CD4-positive, CD25-positive, alpha-beta regulatory T cell (primary cell): ENCODE data around the gene SNX1. TPM values are rescaled to one million over a fixed set of nuclear protein-coding genes. Genes with fewer than 3 reads are reported as not detected.

Experiments
- ATAC-seq, 2 donors: fragments of 150-1000 bp; cut with Tn5 transposase; one replicate each; pipeline ENCODE4 v1.10.0; 2021; ENCODE audit warnings: low read depth in 2 of 2, moderate number of reproducible peaks in 2 of 2, moderate library complexity in 1 of 2
- DNase-seq, 3 donors: peaks; one replicate each; pipeline versions ENCODE4 v3.0.0 to v3.0.0-alpha.2; 2012 to 2022; ENCODE audit warnings: mixed read lengths in 1 of 3
- H3K27ac ChIP-seq: one replicate; pipeline ENCODE4 v1.7.0; 2013; ENCODE audit warnings: mild to moderate bottlenecking, low read length; ENCODE audit not compliant: insufficient read depth, poor library complexity, severe bottlenecking
- H3K27me3 ChIP-seq: one replicate; pipeline ENCODE4 v1.7.0; 2013; ENCODE audit warnings: low read length; ENCODE audit not compliant: control insufficient read depth, insufficient read depth
- H3K36me3 ChIP-seq: one replicate; pipeline ENCODE4 v1.7.0; 2013; ENCODE audit warnings: mild to moderate bottlenecking, low read length, moderate library complexity; ENCODE audit not compliant: control insufficient read depth, insufficient read depth
- H3K4me1 ChIP-seq: 2 replicates; pipeline ENCODE4 v1.7.0; 2013; ENCODE audit warnings: mild to moderate bottlenecking, low read length; ENCODE audit not compliant: insufficient read depth, control insufficient read depth, poor library complexity, severe bottlenecking
- H3K4me3 ChIP-seq: one replicate; pipeline ENCODE4 v1.7.0; 2013; ENCODE audit warnings: low read depth, mild to moderate bottlenecking, low read length, moderate library complexity
- H3K9me3 ChIP-seq, 2 experiments: 1 replicate in 1 of 2; 2 replicates in 1 of 2; pipeline ENCODE4 v1.7.0; 2013; ENCODE audit warnings: low read length in 2 of 2, mild to moderate bottlenecking in 1 of 2, moderate library complexity in 1 of 2; ENCODE audit not compliant: control insufficient read depth in 2 of 2
- H3K27ac Mint-ChIP-seq, 3 donors: one replicate each; pipeline ENCODE4 v1.8.0; 2020 to 2022; ENCODE audit warnings: mild to moderate bottlenecking in 3 of 3, mixed read lengths in 3 of 3, moderate library complexity in 2 of 3
- H3K27me3 Mint-ChIP-seq: one replicate; pipeline ENCODE4 v1.8.0; 2022; ENCODE audit warnings: mild to moderate bottlenecking, mixed read lengths
- H3K36me3 Mint-ChIP-seq: one replicate; pipeline ENCODE4 v1.8.0; 2020; ENCODE audit warnings: mixed read lengths
- H3K4me1 Mint-ChIP-seq, 4 donors: one replicate each; pipeline ENCODE4 v1.8.0; 2020 to 2022; ENCODE audit warnings: mixed read lengths in 4 of 4, mild to moderate bottlenecking in 1 of 4
- H3K4me3 Mint-ChIP-seq, 4 donors: one replicate each; pipeline ENCODE4 v1.8.0; 2020 to 2022; ENCODE audit warnings: mild to moderate bottlenecking in 4 of 4, mixed read lengths in 4 of 4, moderate library complexity in 3 of 4
- H3K9me3 Mint-ChIP-seq, 7 donors: one replicate each; pipeline ENCODE4 v1.8.0; 2020 to 2022; ENCODE audit warnings: mixed read lengths in 7 of 7, mild to moderate bottlenecking in 3 of 7, moderate library complexity in 2 of 7
- polyA plus RNA-seq, 4 donors: library from polyadenylated mRNA; unstranded; fragments of 300-500 nt; fragmentation: Illumina TruSeq; gene quantifications; one replicate each; pipeline ENCODE4 v1.2.3, GENCODE V29; 2021
- total RNA-seq: library from RNA; stranded (reverse); gene quantifications from one replicate; pipeline ENCODE4 v1.2.3, GENCODE V29; 2022

The SNX1 gene
- total and polyA plus RNA-seq, 5 donors from 2014 or later, result 58.3 to 112 (median 70.7) TPM

GRCh38 chr15:64157599-64158125 lies 61.9 kb downstream of the SNX1 start:
- Mint-ChIP-seq H3K36me3 (peaks cover 36% of the 10 kb centered on the region), H3K4me3 (peak overlapping the region in 1 of 4 donors; percentile 66), H3K4me1 (peaks cover 0 to 46% (median 31%) of the 10 kb centered on the region in 4 donors), H3K27me3 (peaks cover 8% of the 10 kb centered on the region), H3K9me3 (no peaks in the 10 kb centered on the region), H3K27ac (peak overlapping the region in 1 of 3 donors; percentile 47)
- ATAC-seq (no peak), DNase-seq (no peak)
- Histone ChIP-seq H3K27me3 (peaks cover 4% of the 10 kb centered on the region), H3K27ac (no peak overlapping the region), H3K4me3 (no peak overlapping the region), H3K9me3 (no peaks in the 10 kb centered on the region), H3K36me3 (peaks cover 59% of the 10 kb centered on the region), H3K4me1 (peaks cover 51% of the 10 kb centered on the region)

GRCh38 chr15:64158363-64159134 lies 62.8 kb downstream of the SNX1 start:
- peak overlapping the region in 2 of 4 donors; percentile 18 to 66 for H3K4me3 Mint-ChIP-seq
- Histone ChIP-seq H3K4me1 (peaks cover 46% of the 10 kb centered on the region), H3K9me3 (no peaks in the 10 kb centered on the region), H3K27me3 (no peaks in the 10 kb centered on the region), H3K4me3 (no peak overlapping the region), H3K36me3 (peaks cover 59% of the 10 kb centered on the region), H3K27ac (no peak overlapping the region)
- ATAC-seq (no peak), DNase-seq (no peak)
- H3K27me3 Mint-ChIP-seq, result peaks cover 8% of the 10 kb centered on the region
- peaks cover 0 to 42% (median 30%) of the 10 kb centered on the region in 4 donors for H3K4me1 Mint-ChIP-seq
- no peaks in the 10 kb centered on the region for H3K9me3 Mint-ChIP-seq
- peaks cover 36% of the 10 kb centered on the region for H3K36me3 Mint-ChIP-seq
- H3K27ac Mint-ChIP-seq, result peak overlapping the region in 1 of 3 donors; percentile 42

GRCh38 chr15:64161688-64162477 lies 66.1 kb downstream of the SNX1 start:
- H3K27me3 Mint-ChIP-seq, result peaks cover 6% of the 10 kb centered on the region
- Histone ChIP-seq H3K9me3 (no peaks in the 10 kb centered on the region), H3K27ac (peak overlapping the region; percentile 86), H3K36me3 (peaks cover 37% of the 10 kb centered on the region), H3K27me3 (no peaks in the 10 kb centered on the region), H3K4me1 (peaks cover 50% of the 10 kb centered on the region), H3K4me3 (peak overlapping the region; percentile 94)
- peaks cover 32% of the 10 kb centered on the region for H3K36me3 Mint-ChIP-seq
- ATAC-seq (no peak), DNase-seq (no peak)
- H3K4me1 Mint-ChIP-seq, result peaks cover 0 to 49% (median 36%) of the 10 kb centered on the region in 4 donors
- peak overlapping the region; percentile 89 to 95 (median 93) for H3K27ac Mint-ChIP-seq
- peak overlapping the region; percentile 88 to 97 (median 92) for H3K4me3 Mint-ChIP-seq
- H3K9me3 Mint-ChIP-seq, result no peaks in the 10 kb centered on the region

GRCh38 chr15:64162478-64162868 lies 66.7 kb downstream of the SNX1 start:
- Histone ChIP-seq H3K27ac (peak overlapping the region; percentile 86), H3K27me3 (no peaks in the 10 kb centered on the region), H3K4me3 (peak overlapping the region; percentile 94), H3K9me3 (no peaks in the 10 kb centered on the region), H3K4me1 (peaks cover 50% of the 10 kb centered on the region), H3K36me3 (peaks cover 31% of the 10 kb centered on the region)
- Mint-ChIP-seq H3K36me3 (peaks cover 28% of the 10 kb centered on the region), H3K27ac (peak overlapping the region; percentile 89 to 95 (median 93)), H3K27me3 (peaks cover 6% of the 10 kb centered on the region), H3K9me3 (no peaks in the 10 kb centered on the region), H3K4me3 (peak overlapping the region; percentile 88 to 97 (median 92)), H3K4me1 (peaks cover 0 to 50% (median 35%) of the 10 kb centered on the region in 4 donors)
- DNase-seq (no peak), ATAC-seq (no peak)

- Mint-ChIP-seq H3K27me3 (peaks cover 6% of the 10 kb centered on the region), H3K9me3 (no peaks in the 10 kb centered on the region), H3K27ac (peak within 1 kb of the TSS; percentile 94 to 95 (median 95)), H3K36me3 (peaks cover 22% of the 10 kb centered on the region), H3K4me1 (peaks cover 0 to 45% (median 31%) of the 10 kb centered on the region in 4 donors), H3K4me3 (peak within 1 kb of the TSS; percentile 88 to 97 (median 92))
- Histone ChIP-seq H3K36me3 (peaks cover 25% of the 10 kb centered on the region), H3K9me3 (no peaks in the 10 kb centered on the region), H3K27ac (peak within 1 kb of the TSS; percentile 86), H3K27me3 (no peaks in the 10 kb centered on the region), H3K4me3 (peak within 1 kb of the TSS; percentile 94), H3K4me1 (peaks cover 50% of the 10 kb centered on the region)
- peak; percentile 94 to 95 for ATAC-seq
- peak; percentile 94 to 99 (median 97) for DNase-seq
Observed at GRCh38 chr15:64162869-64163658, 67.3 kb downstream of the SNX1 start, which contains the start of gene PPIB. Gene PPIB, minus strand, starts transcription at chr15:64163022. Its CDS starts 36 bp downstream, at chr15:64162986.

GRCh38 chr15:64163659-64164362 lies 68.0 kb downstream of the SNX1 start:
- H3K9me3 Mint-ChIP-seq, result no peaks in the 10 kb centered on the region
- H3K27me3 Mint-ChIP-seq, result peaks cover 6% of the 10 kb centered on the region
- peaks cover 0 to 39% (median 26%) of the 10 kb centered on the region in 4 donors for H3K4me1 Mint-ChIP-seq
- peaks cover 44% of the 10 kb centered on the region for H3K4me1 ChIP-seq
- no peaks in the 10 kb centered on the region for H3K27me3 ChIP-seq
- peaks cover 17% of the 10 kb centered on the region for H3K36me3 ChIP-seq
- H3K27ac Mint-ChIP-seq, result peak overlapping the region; percentile 94 to 95 (median 94)
- H3K9me3 ChIP-seq, result no peaks in the 10 kb centered on the region
- H3K27ac ChIP-seq, result peak overlapping the region; percentile 84
- H3K4me3 ChIP-seq, result peak overlapping the region; percentile 73
- peaks cover 16% of the 10 kb centered on the region for H3K36me3 Mint-ChIP-seq
- no peak for ATAC-seq
- H3K4me3 Mint-ChIP-seq, result peak overlapping the region; percentile 88 to 97 (median 92)
- no peak for DNase-seq
